ENCODE results near the gene KRT86.
"Not testable (repeated sequence)": the region's sequence is repeated elsewhere in the genome, so short reads cannot be mapped to it uniquely, and the experiment has no call there.

The KRT86 gene

DNA sequence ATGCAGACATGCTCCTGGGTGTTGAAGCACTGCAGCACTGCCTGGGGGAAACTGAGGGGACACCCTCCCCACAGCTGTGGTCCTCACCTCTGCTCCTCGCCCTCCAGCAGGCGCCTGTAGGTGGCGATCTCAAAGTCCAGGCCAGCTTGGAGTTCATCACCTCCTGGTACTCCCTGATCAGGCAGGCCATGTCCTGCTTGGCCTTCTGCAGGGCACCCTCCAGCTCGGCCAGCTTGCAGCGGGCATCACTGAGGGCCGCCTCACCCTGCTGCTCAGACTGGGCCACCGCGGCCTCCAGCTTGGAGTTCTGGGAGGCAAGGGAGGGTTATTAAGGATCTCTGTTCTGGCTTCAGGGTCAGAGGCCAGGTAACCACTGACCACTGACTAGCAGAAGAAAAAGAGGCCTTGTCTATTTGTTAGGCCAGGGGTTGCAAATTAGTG lies 22.2 kb upstream of the KRT86 start:
- DNase-seq: not testable (repeated sequence)

DNA sequence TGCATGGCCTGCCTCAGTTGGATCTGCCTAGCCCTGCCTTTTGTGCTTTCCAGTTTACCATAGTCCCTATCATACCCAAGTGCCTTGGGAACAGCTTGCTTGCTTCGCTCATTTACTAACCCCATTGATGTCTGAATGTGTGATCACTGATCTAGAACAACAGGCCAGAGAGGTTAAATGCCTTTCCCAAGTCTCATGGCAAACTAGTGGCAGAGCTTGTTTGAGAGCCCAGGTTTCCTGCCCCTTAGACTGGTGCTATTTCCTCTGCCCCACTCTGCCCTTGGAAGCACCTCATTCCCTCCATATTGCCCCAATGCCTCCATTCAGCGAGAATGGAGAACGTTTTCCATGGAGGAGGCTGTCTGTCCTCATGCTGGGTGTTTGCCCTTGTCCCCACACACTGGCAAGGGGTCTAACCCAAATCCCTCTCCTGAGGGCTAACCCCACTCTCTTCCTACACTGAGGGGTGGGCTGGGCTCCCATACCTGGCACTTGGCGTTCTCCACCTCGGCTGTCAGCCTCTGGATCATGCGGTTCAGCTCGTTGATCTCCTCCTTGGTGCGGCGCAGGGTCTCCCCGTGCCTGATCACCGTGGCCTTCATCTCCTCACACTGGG lies 21.6 kb upstream of the KRT86 start:
- DNase-seq: no peak

DNA sequence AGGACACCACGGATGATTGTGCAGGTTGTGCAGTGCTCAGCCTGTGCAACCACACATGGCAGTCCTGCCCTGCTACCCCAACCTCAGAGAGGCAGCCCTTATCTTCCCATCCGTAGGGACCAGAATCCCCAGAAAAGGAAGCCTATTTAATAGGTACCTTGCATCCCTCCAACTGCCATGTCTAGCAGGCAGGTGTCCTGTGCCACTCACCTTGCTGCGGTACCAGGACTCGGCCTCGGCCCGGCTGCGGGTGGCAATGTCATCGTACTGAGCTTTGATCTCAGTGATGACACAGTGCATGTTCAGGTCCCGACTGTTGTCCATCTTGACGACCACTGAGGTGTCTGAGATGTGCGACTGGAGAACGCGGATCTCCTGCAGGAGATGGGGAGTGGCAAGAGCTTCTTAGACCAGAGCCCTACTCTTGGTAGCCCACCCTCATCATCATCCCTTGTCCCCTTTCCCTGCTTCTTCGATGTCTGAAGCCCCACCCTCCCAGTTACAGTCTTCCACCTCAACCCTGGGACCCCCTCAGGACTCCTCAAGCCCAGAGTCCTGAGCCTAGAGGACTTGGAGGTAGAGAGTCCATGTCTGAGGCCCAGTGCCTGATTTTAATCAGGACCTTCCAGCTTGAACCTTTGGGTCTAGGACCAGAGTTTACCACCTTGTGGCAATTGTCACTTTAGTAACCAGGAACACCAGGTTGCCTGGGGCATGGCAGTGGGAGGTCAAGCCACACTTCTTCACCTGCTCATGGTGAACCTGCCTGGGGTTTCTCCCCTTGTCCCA lies 20.9 kb upstream of the KRT86 start:
- no peak for DNase-seq

DNA sequence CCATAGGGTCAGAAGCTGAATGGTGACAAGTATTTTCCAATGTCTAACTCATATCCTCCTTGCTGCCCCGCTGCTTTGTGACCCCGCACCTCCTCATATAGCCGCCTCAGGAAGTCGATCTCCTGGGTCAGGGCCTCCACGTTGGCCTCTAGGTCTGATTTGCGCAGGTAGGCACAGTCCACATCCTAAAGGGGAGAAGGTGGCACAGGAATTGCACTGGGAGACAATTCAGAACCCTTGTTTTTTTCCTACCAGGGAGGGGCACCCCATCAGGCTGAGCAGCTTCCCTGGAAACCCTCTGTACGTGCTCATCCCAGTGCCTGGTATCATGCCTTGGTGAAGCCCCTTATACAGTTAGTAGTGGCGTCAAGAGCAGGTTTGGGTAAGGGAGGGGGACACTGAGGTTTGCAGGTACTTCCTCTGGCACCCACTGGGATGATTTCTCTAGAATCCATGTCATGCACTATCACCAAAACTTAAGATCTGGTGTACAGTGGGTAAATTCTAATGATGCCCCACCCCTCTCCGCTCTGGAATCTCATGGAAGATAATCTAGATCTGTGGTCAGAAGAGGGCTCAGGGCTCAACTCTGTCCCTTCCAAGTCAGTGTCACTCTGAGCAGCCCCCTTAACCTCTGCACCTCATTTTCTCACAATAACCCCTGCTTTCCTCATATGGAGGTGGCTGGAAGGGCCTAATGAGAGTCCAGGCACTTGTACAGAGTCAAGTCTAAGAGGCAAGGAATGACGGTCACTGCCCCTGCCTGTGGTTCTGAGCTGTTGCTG lies 20.1 kb upstream of the KRT86 start:
- no peak for DNase-seq

DNA sequence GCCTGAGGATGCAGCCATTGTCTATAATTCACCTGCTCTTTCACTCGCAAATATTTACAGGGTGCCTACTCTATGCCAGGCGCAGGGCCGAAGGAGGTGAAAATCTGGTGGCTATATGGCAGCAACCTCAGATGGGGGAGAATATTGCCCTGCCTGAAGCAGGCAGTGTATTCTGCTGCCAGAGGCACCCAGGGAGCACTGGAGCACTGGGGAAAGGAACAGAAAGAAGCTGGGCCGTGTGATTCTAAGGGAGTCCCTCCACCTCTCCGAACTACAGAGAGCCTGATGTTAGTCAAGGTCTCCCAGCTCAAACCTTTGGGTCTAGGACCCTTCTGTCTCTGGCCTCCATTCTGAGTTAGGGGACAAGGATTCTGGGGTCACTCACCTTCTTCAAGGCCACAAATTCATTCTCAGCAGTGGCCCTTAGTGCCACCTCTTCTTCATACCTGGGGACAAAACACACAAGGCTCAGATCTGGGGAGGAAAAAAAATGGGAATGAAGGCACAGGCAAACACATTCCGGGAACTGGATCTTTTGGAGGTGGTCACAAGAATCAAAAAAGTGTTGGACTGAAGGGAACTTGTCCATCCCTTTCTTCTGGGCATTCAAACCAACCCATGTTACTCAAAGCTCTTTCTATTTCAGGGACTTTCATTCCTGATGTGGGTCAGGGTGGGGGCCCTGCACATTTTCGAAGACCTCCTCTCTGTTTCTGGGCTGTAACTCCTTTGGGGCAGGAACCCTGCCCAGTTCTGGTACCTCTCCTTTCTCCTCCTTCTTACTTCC lies 19.3 kb upstream of the KRT86 start:
- no peak for DNase-seq

DNA sequence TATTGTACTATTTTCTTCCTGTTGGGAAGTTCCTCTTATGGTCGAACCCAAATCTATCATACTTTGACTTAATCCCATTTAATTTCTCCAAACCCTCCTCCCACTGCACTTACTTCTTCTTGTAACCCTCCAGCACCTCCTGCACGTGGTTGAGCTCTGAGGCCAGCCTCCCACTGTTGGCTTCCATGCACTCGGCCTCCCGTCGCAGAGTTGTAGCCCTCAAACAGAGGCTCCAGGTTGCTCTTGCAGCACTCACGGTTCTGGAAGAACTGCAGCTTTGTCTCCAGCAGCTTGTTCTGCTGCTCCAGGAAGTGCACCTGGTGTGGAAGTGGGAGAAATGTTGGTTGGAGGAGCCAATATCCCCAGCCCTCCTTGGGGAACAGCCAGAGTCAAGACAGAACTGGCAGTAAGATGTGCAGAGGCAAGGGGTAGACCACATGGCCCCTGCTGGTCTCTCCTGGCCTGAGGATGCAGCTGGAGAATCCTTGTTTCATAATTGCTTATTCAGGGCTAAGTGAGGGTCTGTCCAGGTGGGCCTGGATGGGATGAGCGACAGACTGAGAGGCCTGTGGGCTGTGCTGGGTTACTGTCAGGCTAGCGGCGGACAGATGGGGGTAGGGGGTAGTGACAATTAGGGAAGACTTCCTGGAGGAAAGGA lies 18.4 kb upstream of the KRT86 start:
- no peak for DNase-seq

DNA sequence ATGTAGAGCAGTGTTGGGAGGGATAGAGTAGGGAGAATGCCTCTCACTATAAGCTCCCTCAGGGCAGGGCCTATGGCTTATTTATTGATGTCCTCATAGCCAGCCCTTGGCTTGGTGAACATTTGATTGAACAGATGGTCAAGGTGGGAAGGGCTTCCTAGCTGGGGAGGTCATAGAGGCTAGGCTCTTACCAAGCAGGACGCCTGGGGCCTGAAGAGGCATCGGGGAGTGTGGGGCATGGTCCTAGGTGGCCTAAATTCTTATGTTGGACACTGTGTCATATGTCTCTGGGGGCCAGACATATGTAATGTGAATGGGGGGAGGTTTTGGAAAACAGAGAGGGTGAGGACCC lies 17.9 kb upstream of the KRT86 start:
- no peak for DNase-seq

DNA sequence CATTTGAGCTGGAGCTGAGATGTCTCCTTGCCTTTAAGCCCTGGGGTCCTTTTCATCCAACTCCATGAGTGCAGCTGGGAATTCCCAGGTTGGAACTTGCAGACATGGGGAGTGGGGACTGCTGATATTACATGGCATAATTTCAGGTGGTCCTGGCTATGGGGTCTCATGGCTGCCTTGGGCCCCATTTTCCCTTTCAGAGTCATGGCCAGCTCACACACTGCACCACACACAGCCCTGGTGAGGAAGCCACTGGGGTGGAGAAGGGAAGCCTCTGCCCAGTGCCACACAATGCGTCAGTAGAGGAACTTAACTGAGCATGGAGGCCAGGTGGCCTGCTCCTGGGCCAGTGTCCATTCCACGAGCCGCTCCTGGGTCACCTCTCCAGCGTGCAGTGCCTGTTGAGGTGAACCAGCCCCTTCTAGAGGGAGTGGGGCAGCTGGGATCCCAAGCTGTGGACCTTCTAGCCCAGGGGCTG lies 17.3 kb upstream of the KRT86 start:
- no peak for DNase-seq

DNA sequence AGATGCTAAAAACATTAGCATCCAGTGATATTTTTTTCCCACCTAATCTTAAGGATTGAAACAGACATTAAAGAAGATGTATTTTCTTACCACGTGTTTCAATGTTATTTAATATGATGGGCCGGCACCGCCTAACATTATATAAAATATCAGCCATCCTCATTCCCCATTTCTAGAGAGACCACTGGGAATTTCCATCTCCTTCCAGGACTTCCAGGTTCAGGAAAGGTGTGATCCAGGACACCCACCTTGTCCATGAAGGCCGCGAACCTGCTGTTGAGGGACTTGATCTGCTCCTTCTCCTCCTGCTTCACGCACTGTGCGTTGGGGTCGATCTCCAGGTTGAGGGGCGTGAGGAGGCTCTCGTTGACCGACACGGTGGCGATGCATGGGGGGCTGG lies 16.5 kb upstream of the KRT86 start:
- DNase-seq: not testable (repeated sequence)

DNA sequence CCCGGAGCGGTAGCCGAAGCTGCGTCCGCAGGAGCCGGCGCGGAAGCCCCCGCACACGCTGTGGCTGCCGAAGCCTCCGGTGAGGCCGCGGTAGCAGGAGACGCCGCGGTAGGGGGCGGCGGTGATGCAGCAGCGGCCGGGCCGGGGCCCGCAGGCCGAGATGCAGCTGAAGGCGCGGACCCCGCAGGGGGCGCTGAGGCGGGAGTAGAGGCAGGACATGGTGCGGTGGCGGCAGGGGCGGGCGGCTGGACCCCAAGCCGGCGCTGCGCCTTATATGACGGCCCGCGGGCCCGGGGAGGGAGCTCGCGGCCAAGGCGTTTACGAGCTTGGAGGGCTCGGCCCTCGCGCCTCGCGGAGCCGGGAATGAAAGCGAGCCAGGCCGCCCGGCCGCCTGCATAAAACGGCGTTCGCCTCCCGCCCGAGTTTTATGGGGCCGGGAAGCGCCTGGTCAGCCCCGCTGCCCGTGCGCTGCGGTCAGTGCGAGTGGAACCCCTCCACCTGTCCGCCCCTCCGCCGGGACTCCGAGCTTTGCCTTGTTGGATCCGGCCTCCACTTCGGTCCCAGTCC lies 16.0 kb upstream of the KRT86 start:
- no peak for DNase-seq

DNA sequence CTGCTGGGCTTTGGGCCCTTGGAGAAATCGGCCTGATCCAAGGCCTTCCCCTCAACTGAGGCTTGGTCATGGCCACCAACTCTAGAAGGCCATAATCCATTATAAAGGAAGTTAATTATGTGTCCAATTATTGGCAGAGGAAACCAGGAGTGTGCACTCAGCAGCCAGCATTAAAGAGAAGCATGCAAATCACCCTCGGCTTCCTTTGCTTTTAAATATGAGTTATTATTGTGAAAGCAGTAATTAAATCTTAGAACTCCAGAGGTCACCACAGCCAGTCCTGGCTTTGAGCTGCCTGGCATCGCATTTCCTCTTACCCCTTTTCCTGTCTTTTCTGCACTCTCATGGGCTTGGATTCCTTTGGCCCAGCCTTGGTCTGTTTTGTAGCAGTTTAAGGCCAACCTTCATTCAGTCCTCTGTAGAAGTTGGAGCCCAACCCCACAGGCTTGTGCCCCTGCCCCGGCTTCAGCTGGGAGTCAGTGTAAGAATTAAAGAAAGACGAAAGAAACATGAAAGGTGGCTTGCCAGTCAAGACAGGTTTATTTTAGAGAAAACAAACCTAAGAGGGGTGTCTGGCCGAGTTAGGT lies 14.7 kb upstream of the KRT86 start:
- no peak for DNase-seq

DNA sequence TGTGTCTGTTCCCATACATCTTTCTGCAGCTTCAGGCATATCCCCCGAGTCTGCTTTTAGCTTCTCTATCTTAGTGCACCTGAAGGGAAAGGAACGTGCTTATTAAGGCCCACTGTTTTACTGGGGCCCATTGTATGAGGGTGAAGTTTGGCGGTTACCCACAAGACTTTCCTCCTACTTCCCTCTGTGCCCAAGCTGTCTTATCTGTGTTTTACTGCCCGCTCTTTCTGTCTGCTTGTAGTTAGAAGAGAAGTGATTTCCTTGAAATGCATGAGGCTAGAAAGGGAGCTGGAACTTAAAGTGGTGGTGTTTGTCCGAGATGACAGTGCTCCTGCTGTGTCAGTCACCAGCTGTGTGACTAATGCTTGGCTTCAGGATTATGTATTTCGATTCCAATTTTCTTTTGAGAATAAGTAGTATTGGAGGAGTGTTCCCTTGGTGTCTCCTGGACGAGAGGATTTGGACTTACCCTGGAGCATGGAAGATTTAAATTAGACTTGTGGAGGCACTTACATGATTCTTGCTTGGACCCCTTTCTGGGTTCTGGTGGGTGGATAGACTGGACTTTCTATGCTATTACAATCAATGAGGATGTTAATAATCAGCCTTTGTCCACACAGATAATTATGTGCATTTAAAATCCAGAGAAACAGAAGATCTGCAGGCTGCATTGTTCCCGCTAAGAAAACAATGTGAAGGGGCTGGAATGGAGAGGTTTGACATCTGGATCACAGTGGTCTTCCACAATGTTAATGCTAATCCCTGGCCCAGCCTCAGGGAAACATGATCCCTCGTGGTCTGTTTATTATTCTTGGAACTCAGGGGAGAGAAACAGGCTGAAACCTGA lies 13.9 kb upstream of the KRT86 start:
- DNase-seq: no peak

DNA sequence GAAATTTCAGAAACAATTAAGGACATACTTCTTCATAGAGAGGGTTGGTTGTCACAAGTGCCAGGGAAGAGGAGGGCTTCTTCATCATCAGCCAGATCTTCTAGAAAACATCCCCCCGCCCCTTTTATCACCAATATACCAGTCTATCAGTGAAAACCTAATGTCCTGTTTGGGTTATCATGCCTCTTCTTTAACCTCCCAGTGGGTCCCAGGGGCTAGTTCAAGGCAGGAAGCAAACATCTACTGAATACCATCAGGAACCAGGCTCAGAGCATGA lies 13.3 kb upstream of the KRT86 start:
- DNase-seq: no peak

DNA sequence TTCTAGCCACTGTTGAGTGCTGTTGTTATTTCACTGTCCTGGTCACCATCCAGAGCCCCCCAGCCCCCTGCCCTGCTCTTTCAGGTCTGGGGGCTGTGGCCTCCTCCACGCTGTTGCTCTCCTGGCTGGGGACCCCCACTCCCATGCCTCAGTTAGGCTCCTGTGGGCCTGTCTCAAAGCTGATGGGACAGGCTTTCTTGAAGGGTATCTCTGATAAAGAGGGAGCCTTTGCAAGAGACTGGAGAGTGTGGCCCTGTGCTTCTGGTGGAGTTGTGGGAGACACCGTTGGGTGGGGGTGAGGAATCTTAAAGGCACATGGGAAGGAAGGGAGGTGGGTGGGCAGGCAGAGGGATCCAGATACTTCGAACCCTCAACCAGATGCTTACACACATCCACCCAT lies 12.2 kb upstream of the KRT86 start:
- DNase-seq: no peak

DNA sequence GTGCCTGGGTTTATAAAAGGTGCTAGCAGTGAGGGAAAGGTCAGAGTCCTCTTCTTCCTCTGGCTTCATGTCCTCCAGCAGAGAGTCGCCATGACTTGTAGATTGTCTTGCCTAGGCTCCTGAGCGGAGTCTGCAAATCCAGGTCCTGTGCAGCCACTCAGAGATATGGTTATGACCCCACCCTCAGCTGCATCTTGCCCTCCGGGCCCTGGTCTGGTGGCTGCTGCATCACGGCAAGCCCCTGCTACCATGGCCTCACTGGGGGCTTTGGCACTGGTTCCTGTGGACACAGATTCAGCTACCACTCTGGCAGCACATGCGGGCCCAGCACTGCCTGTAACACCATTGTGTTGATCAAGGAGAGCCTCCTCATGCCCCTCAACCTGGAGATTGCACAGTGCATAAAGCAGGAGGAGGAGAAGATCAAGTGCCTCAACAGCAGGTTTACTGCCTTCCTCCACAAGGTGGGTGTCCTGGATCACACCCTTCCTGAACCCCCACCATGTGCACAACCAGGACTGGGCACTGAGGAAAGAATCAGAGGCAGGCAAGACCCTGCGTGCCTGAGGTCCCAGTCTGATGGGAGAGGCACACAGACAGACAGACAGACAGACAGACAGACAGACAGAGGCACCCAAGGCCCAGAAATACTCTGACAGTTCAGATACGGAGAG lies 10.5 kb upstream of the KRT86 start:
- DNase-seq: no peak

DNA sequence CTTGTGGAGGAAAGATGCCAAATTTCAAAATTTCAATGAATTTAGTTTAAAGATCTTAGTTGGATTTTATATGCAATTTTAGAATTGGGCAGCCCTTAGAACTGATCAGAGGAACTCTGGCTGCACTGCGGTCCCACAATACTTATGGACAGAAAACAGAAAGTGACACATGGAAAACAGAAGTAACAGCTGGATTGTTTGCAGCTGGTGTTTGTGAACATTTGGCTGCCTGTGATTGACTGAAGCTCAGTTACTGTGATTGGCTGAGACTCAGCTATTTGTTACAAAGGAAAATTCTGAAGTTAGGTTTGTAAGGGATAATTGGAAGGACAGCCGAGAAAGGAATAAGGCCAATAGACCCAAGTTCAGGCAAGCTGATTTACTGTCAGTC lies 10.0 kb upstream of the KRT86 start:
- no peak for DNase-seq

DNA sequence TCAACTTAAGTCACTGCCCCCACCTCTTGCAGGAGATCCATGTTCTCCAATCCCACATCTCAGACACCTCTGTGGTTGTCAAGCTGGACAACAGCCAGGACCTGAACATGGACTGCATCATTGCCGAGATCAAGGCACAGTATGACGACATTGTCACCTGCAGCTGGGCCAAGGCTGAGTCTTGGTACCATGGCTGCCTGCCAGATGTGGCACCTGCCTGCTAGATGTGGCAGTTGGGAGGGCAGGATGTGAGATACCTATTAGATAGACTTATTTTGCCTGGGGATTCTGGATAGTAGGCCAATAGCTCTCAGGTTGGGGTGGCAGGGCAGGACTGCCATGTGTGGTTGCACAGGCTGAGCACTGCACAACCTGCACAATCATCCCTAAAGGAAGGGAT lies 7.9 kb upstream of the KRT86 start:
- DNase-seq: no peak

DNA sequence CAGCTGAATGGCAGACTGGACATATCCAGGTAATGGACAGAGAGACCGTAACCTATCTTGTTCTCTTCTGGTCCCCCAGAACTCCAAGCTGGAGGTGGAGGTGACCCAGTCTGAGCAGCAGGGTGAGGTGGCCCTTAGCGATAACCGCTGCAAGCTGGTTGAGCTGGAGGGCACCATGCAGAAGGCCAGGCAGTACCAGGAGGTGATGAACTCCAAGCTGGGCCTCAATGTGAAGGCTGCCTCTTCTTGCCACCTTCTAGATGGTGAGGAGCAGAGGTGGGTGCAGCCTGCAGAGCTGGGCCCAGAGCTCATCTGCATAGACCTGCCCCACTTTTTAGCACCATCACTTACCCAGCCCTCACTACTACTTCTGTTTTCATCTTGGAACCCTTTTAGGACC lies 7.2 kb upstream of the KRT86 start:
- no peak for DNase-seq

DNA sequence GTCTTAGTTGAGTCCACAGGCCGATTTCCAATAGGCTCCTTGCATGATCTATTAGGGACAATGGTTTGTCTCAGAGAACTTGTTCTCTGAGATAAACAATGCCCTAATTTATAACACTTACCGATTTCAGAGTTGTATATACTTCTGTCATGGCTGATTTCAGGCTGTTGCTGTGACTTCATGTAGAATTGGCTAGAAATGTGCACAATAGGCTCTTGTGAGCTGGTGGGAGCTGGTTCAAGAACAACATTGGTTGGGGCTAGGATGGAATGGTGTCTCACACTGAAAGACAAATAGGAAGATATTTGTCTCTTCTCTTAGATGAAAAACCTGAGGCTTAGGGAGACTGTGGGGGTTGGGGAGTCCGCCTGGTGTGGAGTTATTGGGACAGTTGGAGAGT lies 6.7 kb upstream of the KRT86 start:
- no peak for DNase-seq

DNA sequence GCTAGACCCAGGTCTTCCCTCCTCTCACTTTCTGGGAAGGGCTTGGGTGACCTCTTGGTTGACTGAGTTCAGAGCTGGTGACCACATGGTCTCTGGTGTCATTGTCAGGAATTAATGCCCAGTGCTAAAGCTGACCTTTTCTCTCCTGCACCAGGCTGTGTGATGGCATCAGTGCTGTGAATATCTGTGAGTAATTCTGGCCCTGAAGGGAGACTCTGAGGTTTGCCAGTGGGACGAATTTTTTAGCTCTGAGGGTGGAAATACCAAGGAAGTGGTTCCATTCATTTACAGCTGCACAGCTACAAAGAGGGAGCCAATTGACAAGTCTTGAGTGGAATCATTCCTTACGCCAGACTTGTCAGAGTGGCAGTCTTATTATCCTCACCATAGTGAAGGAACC lies 6.2 kb upstream of the KRT86 start:
- no peak for DNase-seq

Data from T-helper 2 cell (primary cell).